CD14-positive monocyte (primary cell): ENCODE results near the gene ZNHIT3. TPM values are rescaled to one million over a fixed set of nuclear protein-coding genes. Genes with fewer than 3 reads are reported as not detected.

Experiments
- DNase-seq, 3 donors: peaks; one replicate each; pipeline ENCODE4 v3.0.0-alpha.2; 2011 to 2022
- H2AFZ ChIP-seq: 2 replicates; pipeline ENCODE4 v1.6.0; 2012; ENCODE audit warnings: mild to moderate bottlenecking, low read depth, low read length, inconsistent platforms; ENCODE audit not compliant: insufficient read depth, poor library complexity, severe bottlenecking
- H3K27ac ChIP-seq, 2 donors: 1 replicate in 1 of 2; 2 replicates in 1 of 2; pipeline ENCODE4 v1.5.1; 2012 to 2013; ENCODE audit warnings: low read length in 2 of 2, control low read depth in 1 of 2, inconsistent platforms in 1 of 2, low read depth in 1 of 2, mild to moderate bottlenecking in 1 of 2
- H3K27me3 ChIP-seq, 2 donors: one replicate each; pipeline versions ENCODE4 v1.6.0 to v1.6.1; 2011 to 2013; ENCODE audit warnings: low read length in 2 of 2; ENCODE audit not compliant: control insufficient read depth in 2 of 2, insufficient read depth in 2 of 2
- H3K36me3 ChIP-seq, 2 donors: replicated peaks in 1 of 2; 1 replicate in 1 of 2; 2 replicates in 1 of 2; pipeline versions ENCODE4 v1.5.1 to v1.6.1; 2012 to 2013; ENCODE audit warnings: low read length in 2 of 2, control low read depth in 1 of 2, inconsistent platforms in 1 of 2, mild to moderate bottlenecking in 1 of 2; ENCODE audit not compliant: insufficient read depth in 2 of 2, control insufficient read depth in 1 of 2
- H3K4me1 ChIP-seq, 2 donors: 1 replicate in 1 of 2; 2 replicates in 1 of 2; pipeline versions ENCODE4 v1.5.1 to v1.6.1; 2012 to 2013; ENCODE audit warnings: low read length in 2 of 2, control low read depth in 1 of 2, inconsistent platforms in 1 of 2, mild to moderate bottlenecking in 1 of 2, moderate library complexity in 1 of 2; ENCODE audit not compliant: insufficient read depth in 2 of 2, control insufficient read depth in 1 of 2
- H3K4me2 ChIP-seq: replicated peaks from 2 replicates; pipeline ENCODE3; 2012; ENCODE audit warnings: low read length, moderate library complexity, mild to moderate bottlenecking; ENCODE audit not compliant: poor library complexity, severe bottlenecking; ENCODE audit errors: extremely low read depth
- H3K4me3 ChIP-seq, 3 experiments: fragments of 200-600 bp in 1 of 3; sonication (generic) in 1 of 3; replicated peaks in 1 of 3; 1 replicate in 2 of 3; 2 replicates in 1 of 3; pipeline ENCODE4 v1.5.1; 2011 to 2013; ENCODE audit warnings: low read length in 3 of 3, mild to moderate bottlenecking in 3 of 3, control low read depth in 2 of 3, low read depth in 2 of 3, inconsistent platforms in 1 of 3, moderate library complexity in 1 of 3
- H3K79me2 ChIP-seq: 2 replicates; pipeline ENCODE4 v1.6.0; 2012; ENCODE audit warnings: mild to moderate bottlenecking, control low read depth, inconsistent platforms, low read length, moderate library complexity; ENCODE audit not compliant: insufficient read depth
- H3K9ac ChIP-seq: 2 replicates; pipeline ENCODE4 v1.6.0; 2017; ENCODE audit warnings: low read length, mild to moderate bottlenecking; ENCODE audit not compliant: insufficient read depth, poor library complexity, severe bottlenecking
- H3K9me3 ChIP-seq, 2 donors: replicated peaks in 1 of 2; 1 replicate in 1 of 2; 2 replicates in 1 of 2; pipeline versions ENCODE4 v1.5.1 to v1.6.1; 2012 to 2013; ENCODE audit warnings: low read length in 2 of 2, control low read depth in 1 of 2; ENCODE audit not compliant: control insufficient read depth in 1 of 2, insufficient read depth in 1 of 2
- H4K20me1 ChIP-seq: 2 replicates; pipeline ENCODE4 v1.6.0; 2012; ENCODE audit warnings: mild to moderate bottlenecking, low read length, control low read depth, moderate library complexity; ENCODE audit not compliant: insufficient read depth
- H3K27ac Mint-ChIP-seq, 7 donors: one replicate each; pipeline ENCODE4 v1.8.0; 2020; ENCODE audit warnings: mild to moderate bottlenecking in 7 of 7, mixed read lengths in 7 of 7, moderate library complexity in 6 of 7, inconsistent platforms in 2 of 7
- H3K27me3 Mint-ChIP-seq, 3 donors: one replicate each; pipeline ENCODE4 v1.8.0; 2021 to 2022; ENCODE audit warnings: low read depth in 3 of 3, mild to moderate bottlenecking in 3 of 3, mixed read lengths in 3 of 3, moderate library complexity in 3 of 3, inconsistent platforms in 1 of 3
- H3K36me3 Mint-ChIP-seq, 2 donors: one replicate each; pipeline ENCODE4 v1.8.0; 2020; ENCODE audit warnings: mixed read lengths in 2 of 2, inconsistent platforms in 1 of 2, mild to moderate bottlenecking in 1 of 2
- H3K4me1 Mint-ChIP-seq: one replicate; pipeline ENCODE4 v1.8.0; 2020; ENCODE audit warnings: mild to moderate bottlenecking, mixed read lengths
- H3K4me3 Mint-ChIP-seq, 2 donors: one replicate each; pipeline ENCODE4 v1.8.0; 2020; ENCODE audit warnings: mild to moderate bottlenecking in 2 of 2, mixed read lengths in 2 of 2, moderate library complexity in 1 of 2
- H3K9me3 Mint-ChIP-seq, 7 donors: one replicate each; pipeline ENCODE4 v1.8.0; 2020 to 2022; ENCODE audit warnings: mixed read lengths in 7 of 7, mild to moderate bottlenecking in 6 of 7, moderate library complexity in 6 of 7, inconsistent platforms in 2 of 7
- WGBS: methylation state at CpG from one replicate; pipeline ENCODE4 v1.1.5; 2013; ENCODE audit warnings: missing lambda C conversion rate; ENCODE audit not compliant: insufficient coverage; 5-methylcytosine and 5-hydroxymethylcytosine counted together
- intact Hi-C, 2 donors: fragments of 100-400 bp; cut with micrococcal nuclease; formaldehyde crosslinking; loops; one replicate each; pipeline versions ENCODE4 v1.15.0 to v1.15.1; 2023
- polyA plus RNA-seq, 3 donors: library from polyadenylated mRNA; depleted of rRNA in 1 of 3; unstranded in 2 of 3; stranded (reverse) in 1 of 3; fragments of 300-500 nt in 2 of 3; fragments of >200 nt in 1 of 3; fragmentation: Illumina TruSeq in 2 of 3; gene quantifications; 1 replicate in 2 of 3; 2 replicates in 1 of 3; pipeline ENCODE4 v1.2.3, GENCODE V29; 2012 to 2021
- TF ChIP-seq, protein P1 (sequence below): fragments of 200-600 bp; IDR thresholded peaks from one replicate; pipeline ENCODE4 v1.8.0; 2022; ENCODE audit warnings: antibody characterized with exemption, mild to moderate bottlenecking

Gene ZNHIT3
- polyA plus RNA-seq, 3 donors = 27.6 to 70.4 (median 63.5) TPM

GRCh38 chr17:36459045-36459444, 27.4 kb upstream of the ZNHIT3 start:
- Mint-ChIP-seq H3K9me3 (peaks cover 0 to 4% (median 0%) of the 10 kb centered on the region in 7 donors), H3K27ac (no peak overlapping the region), H3K27me3 (peaks cover 16 to 36% (median 23%) of the 10 kb centered on the region in 3 donors), H3K4me3 (no peak overlapping the region), H3K36me3 (no peaks in the 10 kb centered on the region), H3K4me1 (no peaks in the 10 kb centered on the region)
- H3K4me3 ChIP-seq = no peak overlapping the region
- H2AFZ ChIP-seq = no peak overlapping the region
- no peaks in the 10 kb centered on the region for H4K20me1 ChIP-seq
- no peaks in the 10 kb centered on the region for H3K9me3 ChIP-seq
- TF ChIP-seq, protein P1, sequence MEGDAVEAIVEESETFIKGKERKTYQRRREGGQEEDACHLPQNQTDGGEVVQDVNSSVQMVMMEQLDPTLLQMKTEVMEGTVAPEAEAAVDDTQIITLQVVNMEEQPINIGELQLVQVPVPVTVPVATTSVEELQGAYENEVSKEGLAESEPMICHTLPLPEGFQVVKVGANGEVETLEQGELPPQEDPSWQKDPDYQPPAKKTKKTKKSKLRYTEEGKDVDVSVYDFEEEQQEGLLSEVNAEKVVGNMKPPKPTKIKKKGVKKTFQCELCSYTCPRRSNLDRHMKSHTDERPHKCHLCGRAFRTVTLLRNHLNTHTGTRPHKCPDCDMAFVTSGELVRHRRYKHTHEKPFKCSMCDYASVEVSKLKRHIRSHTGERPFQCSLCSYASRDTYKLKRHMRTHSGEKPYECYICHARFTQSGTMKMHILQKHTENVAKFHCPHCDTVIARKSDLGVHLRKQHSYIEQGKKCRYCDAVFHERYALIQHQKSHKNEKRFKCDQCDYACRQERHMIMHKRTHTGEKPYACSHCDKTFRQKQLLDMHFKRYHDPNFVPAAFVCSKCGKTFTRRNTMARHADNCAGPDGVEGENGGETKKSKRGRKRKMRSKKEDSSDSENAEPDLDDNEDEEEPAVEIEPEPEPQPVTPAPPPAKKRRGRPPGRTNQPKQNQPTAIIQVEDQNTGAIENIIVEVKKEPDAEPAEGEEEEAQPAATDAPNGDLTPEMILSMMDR = no peak
- no peaks in the 10 kb centered on the region for H3K79me2 ChIP-seq
- H3K27me3 ChIP-seq = peaks cover 0 to 11% of the 10 kb centered on the region in 2 donors
- H3K4me1 ChIP-seq = no peaks in the 10 kb centered on the region
- no peak overlapping the region for H3K27ac ChIP-seq
- DNase-seq = no peak
- no peak overlapping the region for H3K9ac ChIP-seq
- WGBS = 100% methylated on average over 1 of the region's 5 CpGs
- H3K36me3 ChIP-seq = no peaks in the 10 kb centered on the region
- H3K4me2 ChIP-seq = no peak overlapping the region
- intact Hi-C loops = no loop called here

DNA sequence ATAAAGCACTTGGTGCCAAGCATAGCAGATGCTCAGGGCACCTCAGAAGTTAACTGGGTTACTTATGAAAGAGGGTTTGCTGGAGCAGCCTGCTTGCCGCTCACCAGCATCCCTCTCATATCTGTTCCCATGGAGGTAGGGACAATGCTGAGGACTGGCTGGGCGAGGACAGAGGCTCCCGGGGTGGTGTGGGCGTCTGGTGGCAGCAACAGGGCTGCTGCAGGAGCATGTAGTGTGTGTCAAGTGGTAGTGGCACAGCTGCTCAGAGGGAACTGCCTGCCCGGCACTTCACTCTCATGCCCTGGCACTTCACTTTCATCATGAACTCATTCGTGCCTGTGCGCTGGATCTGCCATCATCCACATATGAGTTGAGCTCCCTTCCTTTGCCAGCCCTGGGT, 26.9 kb upstream of the ZNHIT3 start:
- H4K20me1 ChIP-seq = no peaks in the 10 kb centered on the region
- no peak overlapping the region for H3K4me3 ChIP-seq
- Mint-ChIP-seq H3K27me3 (peaks cover 21 to 42% (median 28%) of the 10 kb centered on the region in 3 donors), H3K36me3 (no peaks in the 10 kb centered on the region), H3K9me3 (peaks cover 0 to 6% (median 0%) of the 10 kb centered on the region in 7 donors), H3K4me3 (no peak overlapping the region), H3K27ac (no peak overlapping the region), H3K4me1 (no peaks in the 10 kb centered on the region)
- no peaks in the 10 kb centered on the region for H3K9me3 ChIP-seq
- no peaks in the 10 kb centered on the region for H3K36me3 ChIP-seq
- no peak for DNase-seq
- TF ChIP-seq, protein P1 = no peak
- intact Hi-C loops = no loop called here
- peaks cover 0 to 17% of the 10 kb centered on the region in 2 donors for H3K27me3 ChIP-seq
- H3K27ac ChIP-seq = no peak overlapping the region
- no CpG with 5 or more reads among the region's 7 CpGs for WGBS
- no peaks in the 10 kb centered on the region for H3K4me1 ChIP-seq
- H3K9ac ChIP-seq = no peak overlapping the region
- H2AFZ ChIP-seq = no peak overlapping the region
- no peaks in the 10 kb centered on the region for H3K79me2 ChIP-seq
- H3K4me2 ChIP-seq = no peak overlapping the region
